NB4 (cell line): ENCODE measurements around the gene PRKD2.

ENCODE experiments used
- DNase-seq: peaks from one replicate; pipeline ENCODE4 v3.0.0; 2010; ENCODE audit warnings: low read depth
- H3K4me3 ChIP-seq: one replicate; pipeline ENCODE4 v1.5.1; 2011; ENCODE audit warnings: mild to moderate bottlenecking, low read depth, low read length, moderate library complexity
- CTCF ChIP-seq: IDR thresholded peaks from one replicate; pipeline ENCODE4 v1.5.1; 2012; ENCODE audit warnings: low read depth, low read length
- MAX ChIP-seq: IDR thresholded peaks from 2 replicates; pipeline ENCODE4 v1.6.1; 2011; ENCODE audit warnings: low read depth, low read length
- MYC ChIP-seq: IDR thresholded peaks from 2 replicates; pipeline ENCODE4 v1.6.1; 2011; ENCODE audit warnings: low read depth, low read length
- POLR2A ChIP-seq: IDR thresholded peaks from 2 replicates; pipeline ENCODE4 v1.6.1; 2011; ENCODE audit warnings: mild to moderate bottlenecking; ENCODE audit not compliant: insufficient read length; ENCODE audit errors: extremely low read depth

PRKD2 gene

GRCh38 chr19:46731584-46731983 is 14.7 kb upstream of the PRKD2 start:
- peak; percentile 94 for DNase-seq
- H3K4me3 ChIP-seq = peak overlapping the region; percentile 35
- no peak for TF ChIP-seq MAX
- no peak for TF ChIP-seq POLR2A
- no peak for TF ChIP-seq MYC
- TF ChIP-seq CTCF = no peak

- peak overlapping the region; percentile 35 for H3K4me3 ChIP-seq
- peak; percentile 100 for DNase-seq
- TF ChIP-seq CTCF = peak; percentile 8
- TF ChIP-seq MYC = no peak
Observed at GRCh38 chr19:46731007-46731501, 14.1 kb upstream of the PRKD2 start.

DNA sequence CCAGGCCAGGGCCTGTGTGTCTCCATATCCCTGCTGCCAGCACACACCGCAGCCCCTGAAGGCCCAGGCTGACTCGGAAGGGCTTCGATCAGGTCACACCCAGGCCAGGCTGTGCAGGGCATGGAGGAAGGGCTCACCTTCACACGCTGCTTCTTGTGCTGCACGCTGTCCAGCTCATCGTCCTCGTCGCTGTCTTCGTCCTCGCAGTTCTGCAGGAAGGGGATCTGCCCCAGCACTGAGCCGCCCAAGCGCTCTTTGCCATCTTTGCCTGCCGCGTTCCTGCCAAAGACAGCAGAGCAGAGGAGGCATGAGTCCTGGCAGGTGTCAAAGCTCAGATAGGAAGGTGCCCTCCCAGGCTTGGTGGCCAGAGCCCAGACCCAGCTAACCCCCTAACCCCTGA is 13.7 kb upstream of the PRKD2 start:
- peak; percentile 38 for DNase-seq
- no peak for TF ChIP-seq MAX
- no peak for TF ChIP-seq MYC
- H3K4me3 ChIP-seq = peak overlapping the region; percentile 8

GRCh38 chr19:46730187-46730586 is 13.3 kb upstream of the PRKD2 start:
- no peak overlapping the region for H3K4me3 ChIP-seq
- no peak for TF ChIP-seq MAX
- TF ChIP-seq MYC = no peak
- no peak for TF ChIP-seq POLR2A
- no peak for TF ChIP-seq CTCF
- DNase-seq = no peak

- DNase-seq = no peak
- TF ChIP-seq MAX = no peak
- TF ChIP-seq CTCF = no peak
- no peak for TF ChIP-seq POLR2A
- no peak for TF ChIP-seq MYC
- no peak overlapping the region for H3K4me3 ChIP-seq
Observed at GRCh38 chr19:46729696-46730095, 12.8 kb upstream of the PRKD2 start.

GRCh38 chr19:46728693-46729339 is 11.9 kb upstream of the PRKD2 start:
- TF ChIP-seq MYC (no peak), CTCF (peak; percentile 100)
- no peak overlapping the region for H3K4me3 ChIP-seq
- DNase-seq = peak; percentile 88
